Measurements from ENCODE around the gene ARHGAP19. TPM values are rescaled to one million over a fixed set of nuclear protein-coding genes. Genes with fewer than 3 reads are reported as not detected.

Gene ARHGAP19
- total RNA-seq, 1 experiment from 2014 or later: 33.2 TPM

DNA sequence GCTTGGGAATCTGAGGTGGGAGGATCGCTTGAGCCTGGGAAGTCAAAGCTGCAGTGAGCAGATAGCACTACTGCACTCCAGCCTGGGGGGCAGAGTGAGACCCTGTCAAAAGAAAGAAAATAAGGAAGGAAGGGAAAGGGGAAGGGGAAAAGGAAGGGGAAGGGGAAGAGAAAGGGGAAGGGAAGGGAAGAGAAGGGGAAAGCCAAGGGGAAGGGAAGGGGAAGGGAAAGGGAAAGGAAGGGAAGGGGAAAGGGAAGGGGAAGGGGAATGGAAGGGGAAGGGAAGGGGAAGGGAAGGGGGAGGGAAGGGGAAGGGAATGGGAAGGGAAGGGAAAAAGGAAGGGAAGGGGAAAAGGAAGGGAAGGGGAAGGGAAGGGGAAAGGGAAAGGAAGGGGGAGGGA, 41.5 kb downstream of the ARHGAP19 start:
- no peak overlapping the region for H2BK5ac ChIP-seq (ENCODE audit: insufficient read length, low read length)
- no peak overlapping the region for H4K5ac ChIP-seq (ENCODE audit: insufficient read length, low read depth, low read length)
- no peak overlapping the region for H4K91ac ChIP-seq (ENCODE audit: insufficient read length, low read depth, low read length)
- H3K4me1 Mint-ChIP-seq: peaks cover 0 to under 1% of the 10 kb centered on the region in 2 experiments; a peak in 2 of 4 replicates
- no CpG with 5 or more reads among the region's 1 CpG for WGBS (ENCODE audit: extremely low coverage, insufficient read length, low lambda C conversion rate)
- H3K27ac Mint-ChIP-seq: no peak overlapping the region
- H3K27me3 ChIP-seq (ENCODE audit: insufficient read depth, low read length): no peaks in the 10 kb centered on the region
- no peak overlapping the region for H3K27ac ChIP-seq (ENCODE audit: insufficient read length, low read depth, low read length)
- H2AFZ ChIP-seq (ENCODE audit: low read length): no peak overlapping the region
- H3K9me3 ChIP-seq (ENCODE audit: control insufficient read depth, low read depth, low read length): no peaks in the 10 kb centered on the region
- H2BK15ac ChIP-seq (ENCODE audit: low read depth, low read length): no peak overlapping the region
- H3K4ac ChIP-seq (ENCODE audit: low read depth, low read length): no peak overlapping the region
- H3K79me2 ChIP-seq (ENCODE audit: insufficient read depth, low read length): no peaks in the 10 kb centered on the region
- H3K9me3 Mint-ChIP-seq: peaks cover 0 to 4% of the 10 kb centered on the region in 2 experiments; a peak in 1 of 5 replicates
- TF ChIP-seq, protein P1, sequence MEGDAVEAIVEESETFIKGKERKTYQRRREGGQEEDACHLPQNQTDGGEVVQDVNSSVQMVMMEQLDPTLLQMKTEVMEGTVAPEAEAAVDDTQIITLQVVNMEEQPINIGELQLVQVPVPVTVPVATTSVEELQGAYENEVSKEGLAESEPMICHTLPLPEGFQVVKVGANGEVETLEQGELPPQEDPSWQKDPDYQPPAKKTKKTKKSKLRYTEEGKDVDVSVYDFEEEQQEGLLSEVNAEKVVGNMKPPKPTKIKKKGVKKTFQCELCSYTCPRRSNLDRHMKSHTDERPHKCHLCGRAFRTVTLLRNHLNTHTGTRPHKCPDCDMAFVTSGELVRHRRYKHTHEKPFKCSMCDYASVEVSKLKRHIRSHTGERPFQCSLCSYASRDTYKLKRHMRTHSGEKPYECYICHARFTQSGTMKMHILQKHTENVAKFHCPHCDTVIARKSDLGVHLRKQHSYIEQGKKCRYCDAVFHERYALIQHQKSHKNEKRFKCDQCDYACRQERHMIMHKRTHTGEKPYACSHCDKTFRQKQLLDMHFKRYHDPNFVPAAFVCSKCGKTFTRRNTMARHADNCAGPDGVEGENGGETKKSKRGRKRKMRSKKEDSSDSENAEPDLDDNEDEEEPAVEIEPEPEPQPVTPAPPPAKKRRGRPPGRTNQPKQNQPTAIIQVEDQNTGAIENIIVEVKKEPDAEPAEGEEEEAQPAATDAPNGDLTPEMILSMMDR (conservative IDR thresholded peaks at IDR 0.05): no peak
- no peaks in the 10 kb centered on the region for H3K79me1 ChIP-seq (ENCODE audit: insufficient read depth, low read depth, low read length, poor library complexity, severe bottlenecking)
- H3K9ac ChIP-seq (ENCODE audit: extremely low read depth, insufficient read length, low read length): no peak overlapping the region
- no peak overlapping the region for H3K14ac ChIP-seq (ENCODE audit: insufficient read depth, low read length)
- no peaks in the 10 kb centered on the region for H3K27me3 Mint-ChIP-seq (ENCODE audit: low read depth)
- DNase-seq: no peak
- no peaks in the 10 kb centered on the region for H3K4me1 ChIP-seq (ENCODE audit: insufficient read depth, low read length)
- no peak overlapping the region for H4K8ac ChIP-seq (replicated peaks; ENCODE audit: insufficient read length, low read depth, low read length)
- no peak overlapping the region for H2AK5ac ChIP-seq (ENCODE audit: insufficient read length, low read length)
- H3T11ph ChIP-seq (ENCODE audit: low read length): no peak overlapping the region
- H3K23ac ChIP-seq (ENCODE audit: insufficient read length, low read depth, low read length): no peak overlapping the region
- no peak overlapping the region for H2BK20ac ChIP-seq (ENCODE audit: low read depth, low read length, poor library complexity, severe bottlenecking)
- no peak overlapping the region for H3K4me2 ChIP-seq (ENCODE audit: insufficient read depth, insufficient read length, low read length)
- H3K18ac ChIP-seq (ENCODE audit: insufficient read length, low read depth, low read length): no peak overlapping the region
- peaks cover 26 to 54% (median 51%) of the 10 kb centered on the region in 3 experiments for H3K36me3 Mint-ChIP-seq (ENCODE audit: insufficient read depth in 1 of 3, low read depth in 3 of 3)
- H3K23me2 ChIP-seq (ENCODE audit: insufficient read length, low read depth, low read length, poor library complexity, severe bottlenecking): no peaks in the 10 kb centered on the region
- no peak overlapping the region for H2BK120ac ChIP-seq (ENCODE audit: low read depth, low read length, poor library complexity, severe bottlenecking)
- no peak overlapping the region for H3K4me3 Mint-ChIP-seq
- H4K20me1 ChIP-seq (ENCODE audit: control insufficient read depth, insufficient read depth, insufficient read length): no peaks in the 10 kb centered on the region
- no peak overlapping the region for H3K56ac ChIP-seq (ENCODE audit: insufficient read length, low read depth, low read length)
- H2BK12ac ChIP-seq (ENCODE audit: insufficient read length, low read depth, low read length): no peak overlapping the region
